HG03432 (cell line): ENCODE measurements around the gene PDGFC.

ENCODE experiments used
- ATAC-seq: cut with Tn5 transposase; IDR thresholded peaks from one replicate; pipeline ENCODE4 v1.9.1; 2021; ENCODE audit warnings: mild to moderate bottlenecking, moderate library complexity; ENCODE audit not compliant: unreplicated experiment

PDGFC gene

GRCh38 chr4:156971676-156972378 lies at the start of gene PDGFC:
Gene PDGFC, minus strand, starts transcription at chr4:156971799. Its CDS starts 896 bp downstream, at chr4:156970903.
- peak; percentile 55 for ATAC-seq

GRCh38 chr4:157020882-157021281 lies 49.3 kb upstream of the PDGFC start:
- no peak for ATAC-seq

- ATAC-seq: no peak
Observed at GRCh38 chr4:157018920-157019490, 47.4 kb upstream of the PDGFC start.

- ATAC-seq: peak; percentile 90
Observed at GRCh38 chr4:157014621-157015591, 43.3 kb upstream of the PDGFC start.

- no peak for ATAC-seq
Observed at GRCh38 chr4:157013656-157014055, 42.1 kb upstream of the PDGFC start.

- ATAC-seq: no peak
Observed at GRCh38 chr4:157012781-157013180, 41.2 kb upstream of the PDGFC start.

GRCh38 chr4:157012296-157012695 lies 40.7 kb upstream of the PDGFC start:
- ATAC-seq: no peak

GRCh38 chr4:157010630-157011029 lies 39.0 kb upstream of the PDGFC start:
- ATAC-seq: no peak

- ATAC-seq: no peak
Observed at GRCh38 chr4:157005831-157006230, 34.2 kb upstream of the PDGFC start.

GRCh38 chr4:157005193-157005592 lies 33.6 kb upstream of the PDGFC start:
- ATAC-seq: no peak

GRCh38 chr4:157004279-157005161 lies 32.9 kb upstream of the PDGFC start:
- no peak for ATAC-seq

- no peak for ATAC-seq
Observed at GRCh38 chr4:156999175-156999517, 27.5 kb upstream of the PDGFC start.

GRCh38 chr4:156998500-156999174 lies 27.0 kb upstream of the PDGFC start:
- no peak for ATAC-seq

GRCh38 chr4:156992943-156993342 lies 21.3 kb upstream of the PDGFC start:
- no peak for ATAC-seq

GRCh38 chr4:156991161-156991560 lies 19.6 kb upstream of the PDGFC start:
- no peak for ATAC-seq

- ATAC-seq: no peak
Observed at GRCh38 chr4:156983366-156983765, 11.8 kb upstream of the PDGFC start.

- ATAC-seq: no peak
Observed at GRCh38 chr4:156981262-156981769, 9.7 kb upstream of the PDGFC start.

- ATAC-seq: no peak
Observed at GRCh38 chr4:156977435-156978160, 6.0 kb upstream of the PDGFC start.

GRCh38 chr4:156976147-156976546 lies 4.5 kb upstream of the PDGFC start:
- no peak for ATAC-seq
